GM12878 (cell line): Measurements from ENCODE around the gene P4HTM. TPM values are rescaled to one million over a fixed set of nuclear protein-coding genes. Genes with fewer than 3 reads are reported as not detected.

ENCODE experiments used
- ATAC-seq: fragments of 200-7000 bp; cut with Tn5 transposase; 3 replicates; pipeline ENCODE4 v1.9.1; 2020; ENCODE audit warnings: mild to moderate bottlenecking, moderate library complexity
- BruUV-seq: library from RNA; stranded (reverse); fragments of 400-500 nt; replicated peaks from 2 replicates; lab custom pipeline; 2021; lab: Mats Ljungman, UMichigan
- CTCF ChIA-PET: fragments of 300-600 bp; sonication (Branson Sonifier 250); formaldehyde crosslinking; extraction: SDS; loops from one replicate; lab custom pipeline; 2021; ENCODE audit warnings: inconsistent platforms; lab: Yijun Ruan, JAX
- POLR2A ChIA-PET: fragments of 350-600 bp; formaldehyde crosslinking; extraction: SDS; loops from one replicate; lab custom pipeline; 2021; ENCODE audit warnings: inconsistent platforms; lab: Charles Lee
- RAD21 ChIA-PET: fragments of 300-600 bp; sonication (Branson Sonifier 250); formaldehyde crosslinking; loops from one replicate; lab custom pipeline; 2023; ENCODE audit warnings: antibody characterized with exemption; ENCODE audit not compliant: unreplicated experiment; lab: Charles Lee
- SMC1A ChIA-PET: fragments of 300-600 bp; sonication (Branson Sonifier 250); formaldehyde crosslinking; loops from one replicate; lab custom pipeline; 2023; ENCODE audit not compliant: unreplicated experiment, uncharacterized antibody; lab: Charles Lee
- DNase-seq: peaks from one replicate; pipeline ENCODE4 v3.0.0-alpha.2; 2011; ENCODE audit warnings: low read depth, low spot score
- FAIRE-seq: peaks from 3 replicates; lab custom pipeline; 2011; peaks lifted over from hg19 to GRCh38; lab: Jason Lieb, UNC
- H2AFZ ChIP-seq: 2 replicates; pipeline ENCODE4 v1.6.0; 2011; ENCODE audit warnings: low read depth, low read length, control low read depth; ENCODE audit not compliant: control insufficient read depth
- H3K27ac ChIP-seq: 2 replicates; pipeline ENCODE4 v1.5.1; 2011; ENCODE audit warnings: control low read depth; ENCODE audit not compliant: control insufficient read depth, insufficient read depth
- H3K27me3 ChIP-seq, 2 experiments: replicated peaks in 1 of 2; 2 replicates each; pipeline versions ENCODE4 v1.6.0 to v1.6.1; 2011; ENCODE audit warnings: low read length in 1 of 2; ENCODE audit not compliant: control insufficient read depth in 2 of 2, insufficient read depth in 2 of 2
- H3K36me3 ChIP-seq, 2 experiments: 2 replicates each; pipeline ENCODE4 v1.5.1; 2011; ENCODE audit warnings: low read length in 1 of 2; ENCODE audit not compliant: control insufficient read depth in 2 of 2, insufficient read depth in 2 of 2
- H3K4me1 ChIP-seq: 2 replicates; pipeline ENCODE4 v1.6.1; 2011; ENCODE audit warnings: mild to moderate bottlenecking, low read length, moderate library complexity, mixed read lengths; ENCODE audit not compliant: control insufficient read depth, insufficient read depth
- H3K4me2 ChIP-seq: 2 replicates; pipeline ENCODE4 v1.6.0; 2011; ENCODE audit warnings: control low read depth; ENCODE audit not compliant: control insufficient read depth, insufficient read depth
- H3K4me3 ChIP-seq: fragments of 200-600 bp; sonication (generic); 2 replicates; pipeline ENCODE4 v1.5.1; 2016
- H3K79me2 ChIP-seq: 2 replicates; pipeline ENCODE4 v1.6.0; 2011; ENCODE audit warnings: low read length; ENCODE audit not compliant: control insufficient read depth, insufficient read depth
- H3K9ac ChIP-seq: 2 replicates; pipeline ENCODE4 v1.8.0; 2011; ENCODE audit warnings: low read length, control low read depth, mixed read lengths; ENCODE audit not compliant: control insufficient read depth, insufficient read depth
- H3K9me3 ChIP-seq: replicated peaks from 3 replicates; pipeline ENCODE4 v1.5.1; 2011; ENCODE audit warnings: mild to moderate bottlenecking, low read length; ENCODE audit not compliant: control insufficient read depth, insufficient read depth
- H4K20me1 ChIP-seq: 2 replicates; pipeline ENCODE4 v1.6.0; 2011; ENCODE audit not compliant: control insufficient read depth, insufficient read depth
- BACH1 ChIP-seq: fragments of 450-650 bp; IDR thresholded peaks from 2 replicates; pipeline ENCODE4 v1.6.1; 2017; ENCODE audit warnings: mild to moderate bottlenecking, borderline replicate concordance
- BRCA1 ChIP-seq: IDR thresholded peaks from 2 replicates; pipeline ENCODE4 v1.6.1; 2011; ENCODE audit warnings: low read depth, low read length, improper control_type of control experiment
- NFYB ChIP-seq: IDR thresholded peaks from 2 replicates; pipeline ENCODE4 v1.6.1; 2011; ENCODE audit warnings: low read depth, mild to moderate bottlenecking, low read length, improper control_type of control experiment, moderate library complexity; ENCODE audit not compliant: insufficient read depth
- RB1 ChIP-seq: fragments of 450-650 bp; formaldehyde crosslinking; IDR thresholded peaks from 2 replicates; pipeline ENCODE4 v1.6.1; 2017; ENCODE audit warnings: mild to moderate bottlenecking, borderline replicate concordance
- RFX5 ChIP-seq: IDR thresholded peaks from 2 replicates; pipeline ENCODE4 v1.6.1; 2011; ENCODE audit warnings: low read depth, low read length, improper control_type of control experiment
- SPI1 ChIP-seq: IDR thresholded peaks from 2 replicates; pipeline ENCODE4 v1.6.1; 2011; ENCODE audit warnings: low read depth, mild to moderate bottlenecking, low read length, moderate library complexity, borderline replicate concordance; ENCODE audit not compliant: insufficient read depth
- SUPT20H ChIP-seq: IDR thresholded peaks from 2 replicates; pipeline ENCODE4 v1.6.1; 2011; ENCODE audit warnings: low read depth, mild to moderate bottlenecking, low read length, moderate library complexity, borderline replicate concordance; ENCODE audit not compliant: control insufficient read depth
- WGBS: methylation state at CpG from one replicate; pipeline ENCODE4 v1.1.6; 2016; ENCODE audit warnings: low lambda C conversion rate; ENCODE audit not compliant: insufficient replicate concordance, insufficient coverage; ENCODE audit errors: missing lambda C conversion rate; 5-methylcytosine and 5-hydroxymethylcytosine counted together
- in situ Hi-C: fragments of 300-500 bp; cut with MboI; formaldehyde crosslinking; loops from 9 replicates; pipeline ENCODE4 v1.14.3; 2018; ENCODE audit warnings: mixed read lengths
- intact Hi-C: fragments of 100-400 bp; cut with micrococcal nuclease; formaldehyde crosslinking; loops from one replicate; pipeline ENCODE4 v1.14.2; 2022; ENCODE audit not compliant: unreplicated experiment
- polyA plus RNA-seq, 11 experiments: library from polyadenylated mRNA; depleted of rRNA in 4 of 11; unstranded in 6 of 11; stranded (reverse) in 5 of 11; fragments of >200 nt; fragmentation: Nextera tagmentation in 4 of 11; fragmentation: Illumina TruSeq in 1 of 11; extraction: Ambion mirVana in 4 of 11; extraction: Trizol in 1 of 11; gene quantifications; 1 replicate in 1 of 11; 2 replicates in 10 of 11; pipeline versions ENCODE4 v1.2.1 to v1.2.3, GENCODE V29; 2011 to 2016; ENCODE audit warnings: inconsistent platforms in 2 of 11, missing spikeins in 2 of 11, low read depth in 1 of 11
- total RNA-seq, 4 experiments: library from RNA; depleted of rRNA in 3 of 4; stranded (reverse); fragments of >200 nt in 3 of 4; fragmentation: Illumina TruSeq in 1 of 4; extraction: Trizol in 1 of 4; gene quantifications; 2 replicates each; pipeline versions ENCODE4 v1.2.1 to v1.2.3, GENCODE V29; 2013 to 2021
- TF ChIP-seq, protein P1 (sequence below): IDR thresholded peaks from 2 replicates; pipeline ENCODE4 v1.6.1; 2011; ENCODE audit warnings: borderline replicate concordance, low read depth, mild to moderate bottlenecking, moderate library complexity, mixed read lengths, low read length; ENCODE audit not compliant: insufficient read depth; ENCODE audit errors: extremely low read length
- TF ChIP-seq, protein P2 (sequence below): IDR thresholded peaks from 2 replicates; pipeline ENCODE4 v1.6.1; 2012; ENCODE audit warnings: low read length, inconsistent platforms
- TF ChIP-seq, protein P3 (sequence below): fragments of 450-650 bp; IDR thresholded peaks from 2 replicates; pipeline ENCODE4 v1.6.1; 2017; ENCODE audit warnings: antibody characterized with exemption, mild to moderate bottlenecking, moderate library complexity

The P4HTM gene
- total and polyA plus RNA-seq, 10 of the 15 experiments (the other 5 are each of a cell fraction or from before 2014, with no cell fraction given), result 0.76 to 28.8 (median 22.9) TPM

DNA sequence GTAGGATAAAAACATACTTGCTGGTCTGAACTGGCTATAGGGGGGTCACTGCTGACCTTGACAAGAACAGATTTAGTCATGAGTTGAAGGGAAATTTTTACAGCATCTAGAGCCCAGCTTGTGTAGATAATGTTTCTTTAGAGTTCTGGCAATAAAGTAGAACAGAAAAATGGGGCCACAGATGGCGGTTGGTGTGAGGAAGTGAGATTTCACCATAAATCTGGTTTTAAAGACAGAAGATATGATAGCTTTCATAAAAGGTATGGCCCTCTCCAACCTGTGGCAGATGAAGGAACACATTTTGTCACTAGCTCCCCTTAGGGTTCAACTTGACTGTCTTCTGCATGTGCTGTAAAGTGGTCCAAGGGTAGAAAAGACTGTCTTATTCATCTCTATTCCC lies 63.5 kb downstream of the P4HTM start:
- DNase-seq, result no peak
- Histone ChIP-seq H3K27ac (no peak overlapping the region), H4K20me1 (no peaks in the 10 kb centered on the region), H3K4me2 (no peak overlapping the region), H2AFZ (no peak overlapping the region), H3K9me3 (no peaks in the 10 kb centered on the region), H3K27me3 (no peaks in the 10 kb centered on the region), H3K4me1 (no peaks in the 10 kb centered on the region), H3K79me2 (no peaks in the 10 kb centered on the region), H3K9ac (no peak overlapping the region), H3K36me3 (peaks cover 15 to 24% of the 10 kb centered on the region in 2 experiments), H3K4me3 (no peak overlapping the region)
- TSS peak; percentile 61 for BruUV-seq
- ATAC-seq, result no peak
- WGBS, result 89% methylated on average over 1 of the region's 1 CpG
- intact Hi-C loops, result no loop called here
- ChIA-PET POLR2A (no interaction called here), CTCF (interaction anchor here (1.0 kb wide), 1 partner anchor 66 kb away, joined by 3 read pairs; no protein-coding TSS in a partner anchor), SMC1A (interaction anchor here (1.0 kb wide), 1 partner anchor 12 kb away, joined by 3 read pairs; no protein-coding TSS in a partner anchor), RAD21 (interaction anchor here (0.8 kb wide), 1 partner anchor 64 kb away, joined by 4 read pairs; no protein-coding TSS in a partner anchor)
- TF ChIP-seq SUPT20H (no peak), SPI1 (peak; percentile 58; the same call in 1 of the 2 replicates)
- FAIRE-seq, result no peak
- in situ Hi-C loops, result no loop called here

DNA sequence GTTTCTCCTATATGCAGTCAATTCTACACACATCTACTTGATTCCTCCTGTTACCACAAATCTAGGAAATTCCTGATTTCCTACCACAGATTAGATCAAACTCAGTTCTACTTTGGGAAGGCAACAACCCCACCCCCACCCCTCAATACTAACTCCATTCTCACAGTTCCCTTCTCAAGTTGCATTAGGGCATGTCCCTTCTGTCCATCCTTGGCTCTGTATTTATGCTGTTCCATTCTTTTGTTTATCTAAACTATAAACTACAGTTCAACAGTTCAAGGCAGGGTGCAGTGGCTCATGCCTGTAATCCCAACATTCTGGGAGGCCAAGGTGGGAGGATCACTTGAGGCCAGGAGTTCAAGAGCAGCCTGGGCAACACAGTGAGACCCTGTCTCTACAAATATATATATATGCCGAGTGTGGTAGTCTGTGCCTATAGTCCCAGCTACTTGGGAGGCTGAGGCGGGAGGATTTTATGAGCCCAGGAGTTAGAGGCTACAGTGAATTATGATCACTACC lies 64.4 kb downstream of the P4HTM start:
- BruUV-seq, result no TSS peak
- TF ChIP-seq RB1 (no peak), RFX5 (no peak), BRCA1 (no peak), BACH1 (no peak), NFYB (no peak), SUPT20H (no peak)
- TF ChIP-seq, protein P1, sequence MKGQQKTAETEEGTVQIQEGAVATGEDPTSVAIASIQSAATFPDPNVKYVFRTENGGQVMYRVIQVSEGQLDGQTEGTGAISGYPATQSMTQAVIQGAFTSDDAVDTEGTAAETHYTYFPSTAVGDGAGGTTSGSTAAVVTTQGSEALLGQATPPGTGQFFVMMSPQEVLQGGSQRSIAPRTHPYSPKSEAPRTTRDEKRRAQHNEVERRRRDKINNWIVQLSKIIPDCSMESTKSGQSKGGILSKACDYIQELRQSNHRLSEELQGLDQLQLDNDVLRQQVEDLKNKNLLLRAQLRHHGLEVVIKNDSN, result no peak
- TF ChIP-seq, protein P2, sequence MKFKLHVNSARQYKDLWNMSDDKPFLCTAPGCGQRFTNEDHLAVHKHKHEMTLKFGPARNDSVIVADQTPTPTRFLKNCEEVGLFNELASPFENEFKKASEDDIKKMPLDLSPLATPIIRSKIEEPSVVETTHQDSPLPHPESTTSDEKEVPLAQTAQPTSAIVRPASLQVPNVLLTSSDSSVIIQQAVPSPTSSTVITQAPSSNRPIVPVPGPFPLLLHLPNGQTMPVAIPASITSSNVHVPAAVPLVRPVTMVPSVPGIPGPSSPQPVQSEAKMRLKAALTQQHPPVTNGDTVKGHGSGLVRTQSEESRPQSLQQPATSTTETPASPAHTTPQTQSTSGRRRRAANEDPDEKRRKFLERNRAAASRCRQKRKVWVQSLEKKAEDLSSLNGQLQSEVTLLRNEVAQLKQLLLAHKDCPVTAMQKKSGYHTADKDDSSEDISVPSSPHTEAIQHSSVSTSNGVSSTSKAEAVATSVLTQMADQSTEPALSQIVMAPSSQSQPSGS, result no peak
- TF ChIP-seq, protein P3, sequence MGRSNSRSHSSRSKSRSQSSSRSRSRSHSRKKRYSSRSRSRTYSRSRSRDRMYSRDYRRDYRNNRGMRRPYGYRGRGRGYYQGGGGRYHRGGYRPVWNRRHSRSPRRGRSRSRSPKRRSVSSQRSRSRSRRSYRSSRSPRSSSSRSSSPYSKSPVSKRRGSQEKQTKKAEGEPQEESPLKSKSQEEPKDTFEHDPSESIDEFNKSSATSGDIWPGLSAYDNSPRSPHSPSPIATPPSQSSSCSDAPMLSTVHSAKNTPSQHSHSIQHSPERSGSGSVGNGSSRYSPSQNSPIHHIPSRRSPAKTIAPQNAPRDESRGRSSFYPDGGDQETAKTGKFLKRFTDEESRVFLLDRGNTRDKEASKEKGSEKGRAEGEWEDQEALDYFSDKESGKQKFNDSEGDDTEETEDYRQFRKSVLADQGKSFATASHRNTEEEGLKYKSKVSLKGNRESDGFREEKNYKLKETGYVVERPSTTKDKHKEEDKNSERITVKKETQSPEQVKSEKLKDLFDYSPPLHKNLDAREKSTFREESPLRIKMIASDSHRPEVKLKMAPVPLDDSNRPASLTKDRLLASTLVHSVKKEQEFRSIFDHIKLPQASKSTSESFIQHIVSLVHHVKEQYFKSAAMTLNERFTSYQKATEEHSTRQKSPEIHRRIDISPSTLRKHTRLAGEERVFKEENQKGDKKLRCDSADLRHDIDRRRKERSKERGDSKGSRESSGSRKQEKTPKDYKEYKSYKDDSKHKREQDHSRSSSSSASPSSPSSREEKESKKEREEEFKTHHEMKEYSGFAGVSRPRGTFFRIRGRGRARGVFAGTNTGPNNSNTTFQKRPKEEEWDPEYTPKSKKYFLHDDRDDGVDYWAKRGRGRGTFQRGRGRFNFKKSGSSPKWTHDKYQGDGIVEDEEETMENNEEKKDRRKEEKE, result no peak

More for the DNA sequence above, 64.4 kb downstream of the P4HTM start:
- Histone ChIP-seq H3K27ac (no peak overlapping the region), H4K20me1 (no peaks in the 10 kb centered on the region), H3K4me2 (no peak overlapping the region), H3K36me3 (peaks cover 15 to 24% of the 10 kb centered on the region in 2 experiments), H3K9ac (no peak overlapping the region), H3K4me3 (no peak overlapping the region), H3K79me2 (no peaks in the 10 kb centered on the region), H3K4me1 (no peaks in the 10 kb centered on the region), H3K9me3 (no peaks in the 10 kb centered on the region), H3K27me3 (no peaks in the 10 kb centered on the region), H2AFZ (no peak overlapping the region)
- RAD21 ChIA-PET, result no interaction called here
- no peak for DNase-seq
- SMC1A ChIA-PET, result interaction anchor here (1.0 kb wide), 1 partner anchor 11 kb away, joined by 3 read pairs; no protein-coding TSS in a partner anchor
- CTCF ChIA-PET, result interaction anchor here (1.0 kb wide), 1 partner anchor 67 kb away, joined by 3 read pairs; no protein-coding TSS in a partner anchor
- 98% methylated on average over 2 of the region's 2 CpGs for WGBS
- intact Hi-C loops (no loop called here), in situ Hi-C loops (no loop called here)
- FAIRE-seq, result no peak
- ATAC-seq, result no peak
- POLR2A ChIA-PET, result no interaction called here
